Liver (tissue), 9 donors: ENCODE results near the gene METTL15. TPM values are rescaled to one million over a fixed set of nuclear protein-coding genes. Genes with fewer than 3 reads are reported as not detected.

Experiments
- DNase-seq: peaks from one replicate; pipeline ENCODE4 v3.0.0-alpha.2; 2017; ENCODE audit warnings: low spot score
- H3K27ac ChIP-seq, 2 donors: one replicate each; pipeline ENCODE4 v1.7.0; 2013; ENCODE audit warnings: inconsistent platforms in 2 of 2, low read length in 2 of 2, control low read depth in 1 of 2, low read depth in 1 of 2, mild to moderate bottlenecking in 1 of 2
- H3K27me3 ChIP-seq, 4 donors: one replicate each; pipeline versions ENCODE4 v1.6.1 to v1.7.0; 2013; ENCODE audit warnings: low read length in 3 of 4, inconsistent platforms in 1 of 4, mild to moderate bottlenecking in 1 of 4, moderate library complexity in 1 of 4; ENCODE audit not compliant: control insufficient read depth in 4 of 4, insufficient read depth in 4 of 4
- H3K36me3 ChIP-seq, 4 donors: one replicate each; pipeline versions ENCODE4 v1.6.1 to v1.7.0; 2013; ENCODE audit warnings: low read length in 3 of 4, mild to moderate bottlenecking in 3 of 4, low read depth in 1 of 4, moderate library complexity in 1 of 4; ENCODE audit not compliant: control insufficient read depth in 4 of 4, insufficient read depth in 3 of 4
- H3K4me1 ChIP-seq, 4 donors: one replicate each; pipeline versions ENCODE4 v1.6.1 to v1.7.0; 2013; ENCODE audit warnings: low read length in 3 of 4, mild to moderate bottlenecking in 3 of 4, moderate library complexity in 1 of 4; ENCODE audit not compliant: control insufficient read depth in 4 of 4, insufficient read depth in 4 of 4
- H3K4me3 ChIP-seq, 3 donors: one replicate each; pipeline versions ENCODE4 v1.6.1 to v1.7.0; 2013; ENCODE audit warnings: low read length in 3 of 3, control low read depth in 1 of 3, low read depth in 1 of 3, mild to moderate bottlenecking in 1 of 3
- H3K9ac ChIP-seq, 2 donors: one replicate each; pipeline ENCODE4 v1.7.0; 2013; ENCODE audit warnings: low read length in 2 of 2, mild to moderate bottlenecking in 2 of 2, moderate library complexity in 2 of 2, control low read depth in 1 of 2, low read depth in 1 of 2
- H3K9me3 ChIP-seq, 4 donors: one replicate each; pipeline versions ENCODE4 v1.6.1 to v1.7.0; 2013; ENCODE audit warnings: low read length in 3 of 4; ENCODE audit not compliant: control insufficient read depth in 4 of 4
- EGR1 ChIP-seq, 2 donors: IDR thresholded peaks; 2 replicates each; pipeline ENCODE4 v1.6.1; 2016 to 2018; ENCODE audit warnings: antibody characterized with exemption in 2 of 2, low read depth in 2 of 2
- FOXA1 ChIP-seq: IDR thresholded peaks from 2 replicates; pipeline ENCODE4 v1.6.1; 2016; ENCODE audit warnings: antibody characterized with exemption
- FOXA2 ChIP-seq: IDR thresholded peaks from 2 replicates; pipeline ENCODE4 v1.6.1; 2016; ENCODE audit warnings: antibody characterized with exemption
- GABPA ChIP-seq, 2 donors: IDR thresholded peaks in 1 of 2; conservative IDR thresholded peaks in 1 of 2; 2 replicates each; pipeline ENCODE4 v1.6.1; 2016; ENCODE audit warnings: antibody characterized with exemption in 2 of 2, mild to moderate bottlenecking in 1 of 2, moderate library complexity in 1 of 2
- HNF4A ChIP-seq, 2 donors: conservative IDR thresholded peaks; 2 replicates each; pipeline ENCODE4 v1.6.1; 2016; ENCODE audit warnings: antibody characterized with exemption in 2 of 2, mild to moderate bottlenecking in 2 of 2
- HNF4G ChIP-seq: IDR thresholded peaks from 2 replicates; pipeline ENCODE4 v1.6.1; 2016; ENCODE audit warnings: antibody characterized with exemption
- RAD21 ChIP-seq, 2 donors: IDR thresholded peaks; 2 replicates each; pipeline ENCODE4 v1.6.1; 2016; ENCODE audit warnings: antibody characterized with exemption in 2 of 2, mild to moderate bottlenecking in 2 of 2
- RXRA ChIP-seq, 2 donors: IDR thresholded peaks; 2 replicates each; pipeline ENCODE4 v1.6.1; 2017 to 2018; ENCODE audit warnings: antibody characterized with exemption in 2 of 2, mild to moderate bottlenecking in 1 of 2
- SP1 ChIP-seq: IDR thresholded peaks from 2 replicates; pipeline ENCODE4 v1.6.1; 2018; ENCODE audit warnings: antibody characterized with exemption, mild to moderate bottlenecking
- TAF1 ChIP-seq: conservative IDR thresholded peaks from 2 replicates; pipeline ENCODE4 v1.6.1; 2016; ENCODE audit warnings: antibody characterized with exemption, mild to moderate bottlenecking
- YY1 ChIP-seq: IDR thresholded peaks from 2 replicates; pipeline ENCODE4 v1.6.1; 2016; ENCODE audit warnings: antibody characterized with exemption, mild to moderate bottlenecking
- polyA plus RNA-seq, 2 donors: library from polyadenylated mRNA; stranded (reverse) in 1 of 2; unstranded in 1 of 2; fragments of 200-250 nt in 1 of 2; fragments of >200 nt in 1 of 2; fragmentation: Nextera tagmentation in 1 of 2; extraction: Ambion mirVana in 1 of 2; gene quantifications; one replicate each; pipeline versions ENCODE4 v1.2.1 to v1.2.3, GENCODE V29; 2013 to 2015
- total RNA-seq, 2 donors: library from RNA; depleted of rRNA; stranded (reverse); fragments of >200 nt; gene quantifications; one replicate each; pipeline ENCODE4 v1.2.3, GENCODE V29; 2014
- TF ChIP-seq, protein P1 (sequence below): IDR thresholded peaks from 2 replicates; pipeline ENCODE4 v1.6.1; 2016; ENCODE audit warnings: antibody characterized with exemption, mild to moderate bottlenecking
- TF ChIP-seq, protein P2 (sequence below): IDR thresholded peaks from 2 replicates; pipeline ENCODE4 v1.6.1; 2016; ENCODE audit warnings: antibody characterized with exemption
- TF ChIP-seq, protein P3 (sequence below): fragments of 150-350 bp; IDR thresholded peaks from 2 replicates; pipeline ENCODE4 v1.5.1; 2017; ENCODE audit warnings: improper control_type of control experiment, low read depth, low read length; ENCODE audit not compliant: missing input control
- TF ChIP-seq, protein P4 (sequence below): IDR thresholded peaks from 2 replicates; pipeline ENCODE4 v1.6.1; 2016; ENCODE audit warnings: antibody characterized with exemption
- donor health status: healthy.
- donor health status: healthy.
- donor health status: healthy.
- donor health status: healthy.
- donor health status: healthy.

The METTL15 gene
- total and polyA plus RNA-seq, 4 donors, result 4.1 to 11.5 (median 8.1) TPM

DNA sequence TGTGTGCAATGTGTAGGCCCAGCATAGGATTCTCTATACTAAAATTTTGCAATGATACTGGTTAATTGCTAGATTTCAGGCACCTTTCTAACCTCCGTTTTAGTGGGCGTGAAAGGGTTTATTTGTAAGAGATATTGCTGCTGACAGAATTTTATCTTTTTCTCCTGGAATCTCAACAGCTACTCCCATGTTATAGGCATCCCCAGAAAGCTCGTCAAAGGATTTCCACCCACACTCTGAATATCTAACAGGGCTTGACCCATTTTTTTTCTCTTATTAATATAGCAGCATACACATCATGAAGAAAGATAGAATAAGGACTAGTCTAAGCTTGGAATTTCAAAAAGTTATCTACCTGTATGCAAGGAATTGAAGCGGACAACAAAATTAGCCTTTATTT lies 124.5 kb downstream of the METTL15 start (continued):
- TF ChIP-seq, protein P1, sequence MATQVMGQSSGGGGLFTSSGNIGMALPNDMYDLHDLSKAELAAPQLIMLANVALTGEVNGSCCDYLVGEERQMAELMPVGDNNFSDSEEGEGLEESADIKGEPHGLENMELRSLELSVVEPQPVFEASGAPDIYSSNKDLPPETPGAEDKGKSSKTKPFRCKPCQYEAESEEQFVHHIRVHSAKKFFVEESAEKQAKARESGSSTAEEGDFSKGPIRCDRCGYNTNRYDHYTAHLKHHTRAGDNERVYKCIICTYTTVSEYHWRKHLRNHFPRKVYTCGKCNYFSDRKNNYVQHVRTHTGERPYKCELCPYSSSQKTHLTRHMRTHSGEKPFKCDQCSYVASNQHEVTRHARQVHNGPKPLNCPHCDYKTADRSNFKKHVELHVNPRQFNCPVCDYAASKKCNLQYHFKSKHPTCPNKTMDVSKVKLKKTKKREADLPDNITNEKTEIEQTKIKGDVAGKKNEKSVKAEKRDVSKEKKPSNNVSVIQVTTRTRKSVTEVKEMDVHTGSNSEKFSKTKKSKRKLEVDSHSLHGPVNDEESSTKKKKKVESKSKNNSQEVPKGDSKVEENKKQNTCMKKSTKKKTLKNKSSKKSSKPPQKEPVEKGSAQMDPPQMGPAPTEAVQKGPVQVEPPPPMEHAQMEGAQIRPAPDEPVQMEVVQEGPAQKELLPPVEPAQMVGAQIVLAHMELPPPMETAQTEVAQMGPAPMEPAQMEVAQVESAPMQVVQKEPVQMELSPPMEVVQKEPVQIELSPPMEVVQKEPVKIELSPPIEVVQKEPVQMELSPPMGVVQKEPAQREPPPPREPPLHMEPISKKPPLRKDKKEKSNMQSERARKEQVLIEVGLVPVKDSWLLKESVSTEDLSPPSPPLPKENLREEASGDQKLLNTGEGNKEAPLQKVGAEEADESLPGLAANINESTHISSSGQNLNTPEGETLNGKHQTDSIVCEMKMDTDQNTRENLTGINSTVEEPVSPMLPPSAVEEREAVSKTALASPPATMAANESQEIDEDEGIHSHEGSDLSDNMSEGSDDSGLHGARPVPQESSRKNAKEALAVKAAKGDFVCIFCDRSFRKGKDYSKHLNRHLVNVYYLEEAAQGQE, result no peak

DNA sequence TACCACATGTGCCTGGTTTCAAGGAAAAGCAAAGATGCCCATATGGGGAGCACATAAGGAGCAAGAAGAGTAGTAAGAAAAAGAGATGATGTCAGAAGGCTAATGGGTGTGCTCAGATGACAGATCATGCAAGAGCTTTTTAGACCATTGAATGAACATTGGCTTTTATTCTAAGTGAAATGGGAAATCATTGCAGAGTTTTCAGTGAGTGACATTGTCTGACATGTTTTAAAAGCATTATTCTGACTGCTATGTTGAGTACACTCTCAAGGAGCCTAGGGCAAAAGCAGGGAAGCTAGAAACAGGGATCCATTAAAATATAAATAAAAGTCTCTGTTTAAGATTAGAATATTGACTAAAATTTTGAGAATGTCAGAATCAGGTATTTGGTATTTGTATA lies 133.6 kb downstream of the METTL15 start:
- Histone ChIP-seq H3K27ac (no peak overlapping the region), H3K4me1 (no peaks in the 10 kb centered on the region), H3K4me3 (no peak overlapping the region), H3K9me3 (no peaks in the 10 kb centered on the region), H3K9ac (no peak overlapping the region), H3K36me3 (no peaks in the 10 kb centered on the region), H3K27me3 (no peaks in the 10 kb centered on the region)
- no peak for DNase-seq
- TF ChIP-seq EGR1 (IDR thresholded peaks at IDR 0.05; ENCODE audit: low read depth in 2 of 2), result no peak
- no peak for TF ChIP-seq HNF4G
- TF ChIP-seq, protein P2, sequence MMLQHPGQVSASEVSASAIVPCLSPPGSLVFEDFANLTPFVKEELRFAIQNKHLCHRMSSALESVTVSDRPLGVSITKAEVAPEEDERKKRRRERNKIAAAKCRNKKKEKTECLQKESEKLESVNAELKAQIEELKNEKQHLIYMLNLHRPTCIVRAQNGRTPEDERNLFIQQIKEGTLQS, result no peak
- no peak for TF ChIP-seq YY1
- TF ChIP-seq, protein P1, result no peak
- no peak for TF ChIP-seq TAF1
- no peak for TF ChIP-seq GABPA (IDR thresholded peaks at IDR 0.05 in 1 of 2, conservative IDR thresholded peaks at IDR 0.05 in 1 of 2)
- TF ChIP-seq RXRA (IDR thresholded peaks at IDR 0.05), result no peak
- no peak for TF ChIP-seq FOXA2
- TF ChIP-seq SP1, result no peak
- TF ChIP-seq RAD21 (IDR thresholded peaks at IDR 0.05), result no peak
- TF ChIP-seq HNF4A (conservative IDR thresholded peaks at IDR 0.05), result no peak
- TF ChIP-seq FOXA1, result no peak
- TF ChIP-seq, protein P3, sequence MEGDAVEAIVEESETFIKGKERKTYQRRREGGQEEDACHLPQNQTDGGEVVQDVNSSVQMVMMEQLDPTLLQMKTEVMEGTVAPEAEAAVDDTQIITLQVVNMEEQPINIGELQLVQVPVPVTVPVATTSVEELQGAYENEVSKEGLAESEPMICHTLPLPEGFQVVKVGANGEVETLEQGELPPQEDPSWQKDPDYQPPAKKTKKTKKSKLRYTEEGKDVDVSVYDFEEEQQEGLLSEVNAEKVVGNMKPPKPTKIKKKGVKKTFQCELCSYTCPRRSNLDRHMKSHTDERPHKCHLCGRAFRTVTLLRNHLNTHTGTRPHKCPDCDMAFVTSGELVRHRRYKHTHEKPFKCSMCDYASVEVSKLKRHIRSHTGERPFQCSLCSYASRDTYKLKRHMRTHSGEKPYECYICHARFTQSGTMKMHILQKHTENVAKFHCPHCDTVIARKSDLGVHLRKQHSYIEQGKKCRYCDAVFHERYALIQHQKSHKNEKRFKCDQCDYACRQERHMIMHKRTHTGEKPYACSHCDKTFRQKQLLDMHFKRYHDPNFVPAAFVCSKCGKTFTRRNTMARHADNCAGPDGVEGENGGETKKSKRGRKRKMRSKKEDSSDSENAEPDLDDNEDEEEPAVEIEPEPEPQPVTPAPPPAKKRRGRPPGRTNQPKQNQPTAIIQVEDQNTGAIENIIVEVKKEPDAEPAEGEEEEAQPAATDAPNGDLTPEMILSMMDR, result no peak
- TF ChIP-seq, protein P4, sequence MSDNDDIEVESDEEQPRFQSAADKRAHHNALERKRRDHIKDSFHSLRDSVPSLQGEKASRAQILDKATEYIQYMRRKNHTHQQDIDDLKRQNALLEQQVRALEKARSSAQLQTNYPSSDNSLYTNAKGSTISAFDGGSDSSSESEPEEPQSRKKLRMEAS, result no peak
